ENCODE measurements around the gene MEGF8.

DNA sequence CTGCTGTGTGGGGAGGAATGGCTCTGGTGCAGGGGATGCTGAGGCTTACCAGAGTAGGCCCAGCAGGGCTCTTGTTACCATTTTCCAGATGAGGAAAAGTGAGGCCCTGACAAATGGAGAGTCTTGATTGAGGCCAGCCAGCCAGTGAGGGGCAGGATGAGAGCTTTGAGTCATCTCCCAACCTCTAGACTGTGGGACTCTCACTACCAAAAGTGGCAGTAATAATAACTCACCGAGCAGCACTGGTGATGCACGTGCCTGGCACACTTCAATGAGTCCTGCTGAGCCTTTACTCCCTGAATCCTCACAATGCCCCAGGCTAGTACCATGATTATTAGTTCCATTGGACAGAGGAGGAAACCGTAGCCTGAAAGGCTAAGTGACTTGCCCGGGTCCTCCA lies 48.6 kb upstream of the MEGF8 start:
- TF ChIP-seq EZH2phosphoT487 (IDR thresholded peaks at IDR 0.05; ENCODE audit: insufficient read depth, low read depth), result no peak
- TF ChIP-seq EZH2 (IDR thresholded peaks at IDR 0.05; ENCODE audit: insufficient read depth, poor library complexity, severe bottlenecking), result no peak
